AG09309 (cell line): ENCODE results near the gene OPALIN.

Source experiments
- DNase-seq: peaks from one replicate; pipeline ENCODE4 v3.0.0-alpha.2; 2010; ENCODE audit warnings: low read depth
- H3K4me3 ChIP-seq: 2 replicates; pipeline ENCODE4 v1.5.1; 2011; ENCODE audit warnings: mild to moderate bottlenecking, low read depth, low read length, moderate library complexity; ENCODE audit not compliant: control insufficient read depth
- TF ChIP-seq, protein P1 (sequence below): IDR thresholded peaks from 2 replicates; pipeline ENCODE4 v1.5.1; 2011; ENCODE audit warnings: mild to moderate bottlenecking, low read depth, low read length, inconsistent platforms; ENCODE audit not compliant: insufficient read depth, control insufficient read depth; ENCODE audit errors: missing control alignments

OPALIN gene

DNA sequence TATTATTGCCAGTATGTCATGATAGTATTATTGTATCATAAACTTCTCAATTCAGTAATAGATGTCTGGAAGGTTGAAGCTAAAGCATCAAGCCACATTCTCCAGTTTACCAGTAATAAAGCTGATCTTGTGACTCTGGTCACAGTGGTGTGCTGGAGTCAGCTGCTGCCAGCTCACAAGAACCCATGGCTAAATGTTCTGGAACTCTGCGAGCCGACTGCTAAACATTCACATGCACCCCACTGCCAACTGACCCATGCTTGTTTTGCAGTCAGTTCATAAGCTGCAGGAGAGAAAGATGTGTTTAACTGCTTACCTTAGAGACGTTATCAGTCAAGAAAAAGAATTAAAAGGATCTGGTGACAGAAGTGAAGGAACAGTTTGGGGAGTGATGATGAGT, 60.4 kb downstream of the OPALIN start:
- no peak overlapping the region for H3K4me3 ChIP-seq
- TF ChIP-seq, protein P1, sequence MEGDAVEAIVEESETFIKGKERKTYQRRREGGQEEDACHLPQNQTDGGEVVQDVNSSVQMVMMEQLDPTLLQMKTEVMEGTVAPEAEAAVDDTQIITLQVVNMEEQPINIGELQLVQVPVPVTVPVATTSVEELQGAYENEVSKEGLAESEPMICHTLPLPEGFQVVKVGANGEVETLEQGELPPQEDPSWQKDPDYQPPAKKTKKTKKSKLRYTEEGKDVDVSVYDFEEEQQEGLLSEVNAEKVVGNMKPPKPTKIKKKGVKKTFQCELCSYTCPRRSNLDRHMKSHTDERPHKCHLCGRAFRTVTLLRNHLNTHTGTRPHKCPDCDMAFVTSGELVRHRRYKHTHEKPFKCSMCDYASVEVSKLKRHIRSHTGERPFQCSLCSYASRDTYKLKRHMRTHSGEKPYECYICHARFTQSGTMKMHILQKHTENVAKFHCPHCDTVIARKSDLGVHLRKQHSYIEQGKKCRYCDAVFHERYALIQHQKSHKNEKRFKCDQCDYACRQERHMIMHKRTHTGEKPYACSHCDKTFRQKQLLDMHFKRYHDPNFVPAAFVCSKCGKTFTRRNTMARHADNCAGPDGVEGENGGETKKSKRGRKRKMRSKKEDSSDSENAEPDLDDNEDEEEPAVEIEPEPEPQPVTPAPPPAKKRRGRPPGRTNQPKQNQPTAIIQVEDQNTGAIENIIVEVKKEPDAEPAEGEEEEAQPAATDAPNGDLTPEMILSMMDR = no peak
- DNase-seq = no peak

GRCh38 chr10:96297486-96297885, 61.3 kb downstream of the OPALIN start:
- TF ChIP-seq, protein P1 = no peak
- no peak overlapping the region for H3K4me3 ChIP-seq
- DNase-seq = no peak

GRCh38 chr10:96295475-96295874, 63.3 kb downstream of the OPALIN start:
- no peak overlapping the region for H3K4me3 ChIP-seq
- TF ChIP-seq, protein P1 = no peak
- DNase-seq = no peak
